Caco-2 (cell line): ENCODE measurements around the gene MEDAG. TPM values are rescaled to one million over a fixed set of nuclear protein-coding genes. Genes with fewer than 3 reads are reported as not detected.

ENCODE experiments used
- BruUV-seq: library from RNA; stranded (reverse); fragments of 400-500 nt; replicated peaks from 2 replicates; lab custom pipeline; 2021; lab: Mats Ljungman, UMichigan
- CTCF ChIA-PET: fragments of 300-600 bp; sonication (Branson Sonifier 250); formaldehyde crosslinking; loops from one replicate; lab custom pipeline; 2022; ENCODE audit warnings: antibody characterized with exemption; lab: Charles Lee
- POLR2A ChIA-PET: fragments of 300-600 bp; sonication (Branson Sonifier 250); formaldehyde crosslinking; loops from one replicate; lab custom pipeline; 2022; ENCODE audit warnings: antibody characterized with exemption; lab: Charles Lee
- DNase-seq, 2 experiments: peaks; one replicate each; pipeline versions ENCODE4 v3.0.0 to v3.0.0-alpha.2; 2020 to 2022
- H3K27me3 ChIP-seq: replicated peaks from 2 replicates; pipeline ENCODE4 v1.6.0; 2011; ENCODE audit warnings: low read length; ENCODE audit not compliant: control insufficient read depth, insufficient read depth
- H3K36me3 ChIP-seq: 2 replicates; pipeline ENCODE4 v1.5.1; 2011; ENCODE audit warnings: low read length; ENCODE audit not compliant: control insufficient read depth, insufficient read depth
- H3K4me1 ChIP-seq: fragments of 250-450 bp; sonication (Bioruptor Pico); 2 replicates; pipeline ENCODE4 v1.5.1; 2020; ENCODE audit warnings: mild to moderate bottlenecking
- H3K4me3 ChIP-seq: 2 replicates; pipeline ENCODE4 v1.5.1; 2011; ENCODE audit warnings: low read depth, mild to moderate bottlenecking, control low read depth, low read length
- H3K9me3 ChIP-seq: fragments of 250-450 bp; sonication (Bioruptor Pico); 2 replicates; pipeline ENCODE4 v1.5.1; 2020; ENCODE audit warnings: mild to moderate bottlenecking, moderate library complexity
- H3K27ac Mint-ChIP-seq: one replicate; pipeline ENCODE4 v1.8.0; 2022; ENCODE audit warnings: mixed read lengths; ENCODE audit not compliant: unreplicated experiment
- H3K27me3 Mint-ChIP-seq: one replicate; pipeline ENCODE4 v1.8.0; 2022; ENCODE audit warnings: mixed read lengths; ENCODE audit not compliant: insufficient read depth, unreplicated experiment
- H3K36me3 Mint-ChIP-seq: one replicate; pipeline ENCODE4 v1.8.0; 2022; ENCODE audit warnings: mild to moderate bottlenecking, mixed read lengths; ENCODE audit not compliant: insufficient read depth, unreplicated experiment
- H3K4me1 Mint-ChIP-seq: one replicate; pipeline ENCODE4 v1.8.0; 2022; ENCODE audit warnings: low read depth, mixed read lengths; ENCODE audit not compliant: unreplicated experiment
- H3K4me3 Mint-ChIP-seq: one replicate; pipeline ENCODE4 v1.8.0; 2022; ENCODE audit warnings: mild to moderate bottlenecking, moderate library complexity, mixed read lengths; ENCODE audit not compliant: unreplicated experiment
- H3K9me3 Mint-ChIP-seq: one replicate; pipeline ENCODE4 v1.8.0; 2022; ENCODE audit warnings: mixed read lengths; ENCODE audit not compliant: unreplicated experiment
- CTCF ChIP-seq, 2 experiments: fragments of 200-600 bp in 1 of 2; IDR thresholded peaks; 1 replicate in 1 of 2; 2 replicates in 1 of 2; pipeline versions ENCODE4 v1.5.1 to v1.8.0; 2011 to 2022; ENCODE audit warnings: antibody characterized with exemption in 1 of 2, control low read depth in 1 of 2, inconsistent platforms in 1 of 2, low read depth in 1 of 2, low read length in 1 of 2, mild to moderate bottlenecking in 1 of 2, moderate library complexity in 1 of 2; ENCODE audit not compliant: insufficient read depth in 1 of 2, severe bottlenecking in 1 of 2, unreplicated experiment in 1 of 2
- intact Hi-C: fragments of 100-400 bp; cut with micrococcal nuclease; formaldehyde crosslinking; loops from one replicate; pipeline ENCODE4 v1.10.0; 2022; ENCODE audit not compliant: unreplicated experiment
- total RNA-seq: library from RNA; stranded (reverse); gene quantifications from 2 replicates; pipeline ENCODE4 v1.2.3, GENCODE V29; 2022

The MEDAG gene
- total RNA-seq, 1 experiment from 2014 or later = not detected

DNA sequence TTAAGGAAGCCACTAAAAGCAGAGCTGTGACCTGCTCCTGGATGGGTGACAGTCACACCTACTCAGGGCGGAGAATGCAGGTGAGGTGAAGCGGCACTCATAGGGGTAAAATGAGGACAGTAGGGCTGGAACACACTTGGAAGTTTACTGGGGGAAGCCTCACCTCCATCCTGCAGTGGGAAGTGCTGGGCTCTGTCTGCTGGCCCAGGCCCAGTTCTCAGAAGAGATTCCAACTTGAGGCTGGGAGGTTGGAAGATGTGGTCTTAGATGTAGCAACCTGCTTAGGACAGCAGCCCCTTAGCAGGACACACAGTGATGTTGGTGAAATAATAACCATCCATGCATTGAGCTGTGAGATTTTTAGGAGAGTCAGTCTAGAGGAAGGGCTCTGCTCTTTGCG, 4.6 kb downstream of the MEDAG start:
- Mint-ChIP-seq H3K36me3 (peaks cover 4% of the 10 kb centered on the region), H3K4me1 (no peaks in the 10 kb centered on the region), H3K27me3 (no peaks in the 10 kb centered on the region), H3K4me3 (no peak overlapping the region), H3K27ac (no peak overlapping the region), H3K9me3 (no peaks in the 10 kb centered on the region)
- Histone ChIP-seq H3K4me1 (no peaks in the 10 kb centered on the region), H3K4me3 (no peak overlapping the region), H3K36me3 (no peaks in the 10 kb centered on the region), H3K9me3 (no peaks in the 10 kb centered on the region), H3K27me3 (no peaks in the 10 kb centered on the region; the same call in 1 of the 2 replicates)
- DNase-seq = no peak
- POLR2A ChIA-PET = no interaction called here
- intact Hi-C loops = no loop called here
- CTCF ChIA-PET = no interaction called here
- no TSS peak for BruUV-seq
- TF ChIP-seq CTCF (IDR thresholded peaks at IDR 0.05; ENCODE audit: insufficient read depth in 1 of 2, low read depth in 1 of 2, low read length in 1 of 2, severe bottlenecking in 1 of 2, unreplicated experiment in 1 of 2) = no peak

GRCh38 chr13:30915691-30916541, 9.8 kb downstream of the MEDAG start:
- Mint-ChIP-seq H3K27ac (no peak overlapping the region), H3K36me3 (peaks cover 4% of the 10 kb centered on the region), H3K4me1 (no peaks in the 10 kb centered on the region), H3K27me3 (peaks cover 3% of the 10 kb centered on the region), H3K4me3 (no peak overlapping the region), H3K9me3 (no peaks in the 10 kb centered on the region)
- TF ChIP-seq CTCF (IDR thresholded peaks at IDR 0.05; ENCODE audit: insufficient read depth in 1 of 2, low read depth in 1 of 2, low read length in 1 of 2, severe bottlenecking in 1 of 2, unreplicated experiment in 1 of 2) = no peak
- Histone ChIP-seq H3K4me3 (no peak overlapping the region), H3K4me1 (no peaks in the 10 kb centered on the region), H3K36me3 (no peaks in the 10 kb centered on the region), H3K9me3 (no peaks in the 10 kb centered on the region), H3K27me3 (no peaks in the 10 kb centered on the region)
- ChIA-PET CTCF (interaction anchor here (1.6 kb wide), 1 partner anchor 129 kb away, joined by 4 read pairs; no protein-coding TSS in a partner anchor), POLR2A (no interaction called here)
- BruUV-seq = no TSS peak
- intact Hi-C loops = no loop called here
- DNase-seq = no peak

- no TSS peak for BruUV-seq
- Mint-ChIP-seq H3K27ac (no peak overlapping the region), H3K4me1 (no peaks in the 10 kb centered on the region), H3K9me3 (no peaks in the 10 kb centered on the region), H3K36me3 (no peaks in the 10 kb centered on the region), H3K27me3 (peaks cover 3% of the 10 kb centered on the region), H3K4me3 (no peak overlapping the region)
- no peaks in the 10 kb centered on the region for H3K36me3 ChIP-seq
- intact Hi-C loops = no loop called here
- no peaks in the 10 kb centered on the region for H3K4me1 ChIP-seq
- DNase-seq = no peak
- H3K27me3 ChIP-seq = no peaks in the 10 kb centered on the region
- H3K4me3 ChIP-seq = no peak overlapping the region
- POLR2A ChIA-PET = no interaction called here
- no peaks in the 10 kb centered on the region; the same call in 1 of the 2 replicates for H3K9me3 ChIP-seq
- CTCF ChIA-PET = interaction anchor here (1.6 kb wide), 1 partner anchor 128 kb away, joined by 4 read pairs; no protein-coding TSS in a partner anchor
- no peak for TF ChIP-seq CTCF (IDR thresholded peaks at IDR 0.05; ENCODE audit: insufficient read depth in 1 of 2, low read depth in 1 of 2, low read length in 1 of 2, severe bottlenecking in 1 of 2, unreplicated experiment in 1 of 2)
These were observed 10.9 kb downstream of the MEDAG start for GRCh38 chr13:30916991-30917390.
